Right lung (tissue), 5 donors: ENCODE measurements around the gene RHOT2. TPM values are rescaled to one million over a fixed set of nuclear protein-coding genes. Genes with fewer than 3 reads are reported as not detected.

Experiments
- DNase-seq, 2 donors: peaks; one replicate each; pipeline ENCODE4 v3.0.0-alpha.2; 2013
- polyA plus RNA-seq, 5 donors: library from polyadenylated mRNA; unstranded; fragments of 120-200 nt; gene quantifications; one replicate each; pipeline versions ENCODE4 v1.2.1 to v1.2.3, GENCODE V29; 2013; ENCODE audit warnings: inconsistent platforms in 1 of 5, low replicate concordance in 1 of 5; ENCODE audit not compliant: insufficient read length in 5 of 5, insufficient read depth in 1 of 5

Gene RHOT2
- polyA plus RNA-seq, 5 donors = 47.5 to 119 (median 70.3) TPM

GRCh38 chr16:667113-667779 is 686 bp upstream of the RHOT2 start:
- DNase-seq = no peak

GRCh38 chr16:668519-669171 is 713 bp downstream of the RHOT2 start:
- no peak for DNase-seq

- DNase-seq = no peak
Observed at GRCh38 chr16:669666-670065, 1.7 kb downstream of the RHOT2 start.

GRCh38 chr16:670485-671352 is 2.8 kb downstream of the RHOT2 start:
- no peak for DNase-seq

- no peak for DNase-seq
Observed at GRCh38 chr16:671353-672131, 3.6 kb downstream of the RHOT2 start.

- no peak for DNase-seq
Observed at GRCh38 chr16:672371-672770, 4.4 kb downstream of the RHOT2 start.

- DNase-seq = no peak
Observed at GRCh38 chr16:672851-673250, 4.9 kb downstream of the RHOT2 start.

GRCh38 chr16:673399-673991 is 5.6 kb downstream of the RHOT2 start:
- no peak for DNase-seq

GRCh38 chr16:674214-674881 is 6.4 kb downstream of the RHOT2 start:
- DNase-seq = no peak

- no peak for DNase-seq
Observed at GRCh38 chr16:674968-675883, 7.3 kb downstream of the RHOT2 start, which contains the start of gene RHBDL1. Gene RHBDL1 (plus strand): TSS chr16:675671. CDS start chr16:675791, 120 bp downstream.

GRCh38 chr16:675884-676564 is 8.1 kb downstream of the RHOT2 start:
- no peak for DNase-seq

GRCh38 chr16:676565-676902 is 8.6 kb downstream of the RHOT2 start:
- no peak for DNase-seq

GRCh38 chr16:676913-677312 is 9.0 kb downstream of the RHOT2 start:
- no peak for DNase-seq

- no peak for DNase-seq
Observed at GRCh38 chr16:677316-678190, 9.6 kb downstream of the RHOT2 start.

GRCh38 chr16:678209-678857 is 10.4 kb downstream of the RHOT2 start:
- no peak for DNase-seq

GRCh38 chr16:678858-679813 is 11.2 kb downstream of the RHOT2 start:
- DNase-seq = peak; percentile 81 to 83
